K562 (cell line): Measurements from ENCODE around the gene MATR3. TPM values are rescaled to one million over a fixed set of nuclear protein-coding genes. Genes with fewer than 3 reads are reported as not detected.

Source experiments
- ADNP ChIP-seq: fragments of 200-800 bp; sonication (Bioruptor generic); IDR thresholded peaks from 2 replicates; pipeline ENCODE4 v1.6.1; 2016; ENCODE audit warnings: missing genetic modification characterization, missing compliant biosample characterization
- CEBPG ChIP-seq, 3 experiments: fragments of 200-800 bp in 1 of 3; sonication (Bioruptor generic) in 1 of 3; sonication (generic) in 1 of 3; formaldehyde crosslinking in 1 of 3; IDR thresholded peaks in 2 of 3; conservative IDR thresholded peaks in 1 of 3; 2 replicates each; pipeline versions ENCODE4 v1.6.1 to v1.8.0; 2016 to 2022; ENCODE audit warnings: missing compliant biosample characterization in 2 of 3, missing genetic modification characterization in 2 of 3, mild to moderate bottlenecking in 1 of 3, missing genetic modification reagents in 1 of 3
- EHMT2 ChIP-seq: fragments of 450-650 bp; IDR thresholded peaks from 2 replicates; pipeline ENCODE4 v1.6.1; 2018; ENCODE audit warnings: antibody characterized with exemption
- ELF4 ChIP-seq: fragments of 450-650 bp; formaldehyde crosslinking; IDR thresholded peaks from 2 replicates; pipeline ENCODE4 v1.4.0; 2022; ENCODE audit warnings: missing genetic modification characterization
- HNRNPL ChIP-seq: fragments of 200-400 bp; formaldehyde crosslinking; IDR thresholded peaks from 2 replicates; pipeline ENCODE4 v1.6.1; 2017; ENCODE audit warnings: low read depth, mild to moderate bottlenecking, low read length
- HNRNPUL1 ChIP-seq: fragments of 200-400 bp; formaldehyde crosslinking; IDR thresholded peaks from 2 replicates; pipeline ENCODE4 v1.6.1; 2017; ENCODE audit warnings: low read length
- KAT2B ChIP-seq: IDR thresholded peaks from one replicate; pipeline ENCODE4 v1.6.1; 2012; ENCODE audit warnings: low read depth, mild to moderate bottlenecking, control low read depth, inconsistent platforms, low read length, moderate library complexity
- POLR3A ChIP-seq: IDR thresholded peaks from 2 replicates; pipeline ENCODE4 v1.6.1; 2011; ENCODE audit warnings: borderline replicate concordance, mild to moderate bottlenecking, moderate library complexity; ENCODE audit not compliant: insufficient read length, insufficient read depth; ENCODE audit errors: extremely low read depth
- SMAD2 ChIP-seq: fragments of 150-350 bp; IDR thresholded peaks from 2 replicates; pipeline ENCODE4 v1.6.1; 2014; ENCODE audit warnings: low read depth, mild to moderate bottlenecking, low read length
- TEAD1 ChIP-seq, 2 experiments: fragments of 450-650 bp in 1 of 2; sonication (generic) in 1 of 2; formaldehyde crosslinking; IDR thresholded peaks; 2 replicates each; pipeline versions ENCODE4 v1.4.0 to v1.8.0; 2020 to 2022; ENCODE audit warnings: mild to moderate bottlenecking in 2 of 2, missing genetic modification reagents in 1 of 2
- U2AF2 ChIP-seq: fragments of 200-400 bp; formaldehyde crosslinking; optimal IDR thresholded peaks from 2 replicates; pipeline ENCODE3; 2017; ENCODE audit warnings: low read depth, mild to moderate bottlenecking, low read length
- ZC3H8 ChIP-seq: fragments of 450-650 bp; IDR thresholded peaks from 2 replicates; pipeline ENCODE4 v1.6.1; 2017
- ZMIZ1 ChIP-seq, 2 experiments: fragments of 150-350 bp in 1 of 2; IDR thresholded peaks; 2 replicates each; pipeline ENCODE4 v1.6.1; 2012 to 2016; ENCODE audit warnings: low read depth in 2 of 2, low read length in 2 of 2, mild to moderate bottlenecking in 1 of 2, moderate library complexity in 1 of 2
- ZNF140 ChIP-seq: fragments of 250-450 bp; sonication (Bioruptor Pico); IDR thresholded peaks from 2 replicates; pipeline ENCODE4 v1.8.0; 2021; ENCODE audit warnings: moderate library complexity, mild to moderate bottlenecking, inconsistent platforms
- ZNF324 ChIP-seq: fragments of 250-450 bp; sonication (Bioruptor Pico); IDR thresholded peaks from 2 replicates; pipeline ENCODE4 v1.4.0; 2020; ENCODE audit warnings: mild to moderate bottlenecking
- polyA plus RNA-seq, 8 experiments: library from polyadenylated mRNA; depleted of rRNA in 4 of 8; stranded (reverse) in 5 of 8; unstranded in 3 of 8; fragments of >200 nt; fragmentation: Nextera tagmentation in 2 of 8; fragmentation: Illumina TruSeq in 1 of 8; extraction: Ambion mirVana in 2 of 8; extraction: Trizol in 1 of 8; gene quantifications; 2 replicates each; pipeline versions ENCODE4 v1.2.1 to v1.2.3, GENCODE V29; 2011 to 2014; ENCODE audit warnings: inconsistent platforms in 1 of 8, missing spikeins in 1 of 8
- total RNA-seq, 7 experiments: library from RNA; depleted of rRNA in 6 of 7; stranded (reverse); fragments of >200 nt in 6 of 7; fragmentation: Illumina TruSeq in 2 of 7; extraction: Trizol in 2 of 7; gene quantifications; 2 replicates each; pipeline versions ENCODE4 v1.2.1 to v1.2.3, GENCODE V29; 2011 to 2021; ENCODE audit warnings: low replicate concordance in 1 of 7
- TF ChIP-seq, protein P1 (sequence below): fragments of 250-450 bp; sonication (Bioruptor Pico); IDR thresholded peaks from 2 replicates; pipeline ENCODE4 v1.8.0; 2022; ENCODE audit warnings: moderate library complexity, mild to moderate bottlenecking, inconsistent platforms
- TF ChIP-seq, protein P2 (sequence below): sonication (generic); formaldehyde crosslinking; IDR thresholded peaks from 2 replicates; pipeline ENCODE4 v1.8.1; 2023; ENCODE audit warnings: mild to moderate bottlenecking, missing genetic modification reagents

The MATR3 gene
- total and polyA plus RNA-seq, 9 of the 15 experiments (the other 6 are each of a cell fraction or from before 2014, with no cell fraction given): 150 to 425 (median 263) TPM

GRCh38 chr5:139293507-139294373 lies at the start of gene MATR3 (continued):
- TF ChIP-seq SMAD2 (no peak), KAT2B (no peak), CEBPG (CRISPR knock-in tag; IDR thresholded peaks at IDR 0.05) (no peak; the same call in 1 of the 2 replicates), CEBPG (tag; conservative IDR thresholded peaks at IDR 0.05 in 1 of 2, IDR thresholded peaks at IDR 0.05 in 1 of 2) (peak in 1 of 2 experiments; percentile 50; a peak in 1 of 4 replicates), U2AF2 (no peak), TEAD1 (CRISPR knock-in tag; IDR thresholded peaks at IDR 0.05) (peak; percentile 26 to 78; a peak in 3 of 4 replicates), POLR3A (no peak), EHMT2 (no peak), HNRNPUL1 (no peak), HNRNPL (peak; percentile 74), ELF4 (no peak), ZNF140 (CRISPR knock-in tag) (no peak), ADNP (tag) (0 out of 2 replicates have a peak, but pooled peaks have one; percentile 12), ZNF324 (CRISPR knock-in tag) (no peak), ZC3H8 (no peak), ZMIZ1 (IDR thresholded peaks at IDR 0.05; ENCODE audit: low read depth in 2 of 2, low read length in 2 of 2) (no peak; a peak in 1 of 4 replicates)
- TF ChIP-seq, protein P1, sequence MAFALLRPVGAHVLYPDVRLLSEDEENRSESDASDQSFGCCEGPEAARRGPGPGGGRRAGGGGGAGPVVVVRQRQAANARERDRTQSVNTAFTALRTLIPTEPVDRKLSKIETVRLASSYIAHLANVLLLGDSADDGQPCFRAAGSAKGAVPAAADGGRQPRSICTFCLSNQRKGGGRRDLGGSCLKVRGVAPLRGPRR (CRISPR knock-in tag): no peak
- TF ChIP-seq, protein P2, sequence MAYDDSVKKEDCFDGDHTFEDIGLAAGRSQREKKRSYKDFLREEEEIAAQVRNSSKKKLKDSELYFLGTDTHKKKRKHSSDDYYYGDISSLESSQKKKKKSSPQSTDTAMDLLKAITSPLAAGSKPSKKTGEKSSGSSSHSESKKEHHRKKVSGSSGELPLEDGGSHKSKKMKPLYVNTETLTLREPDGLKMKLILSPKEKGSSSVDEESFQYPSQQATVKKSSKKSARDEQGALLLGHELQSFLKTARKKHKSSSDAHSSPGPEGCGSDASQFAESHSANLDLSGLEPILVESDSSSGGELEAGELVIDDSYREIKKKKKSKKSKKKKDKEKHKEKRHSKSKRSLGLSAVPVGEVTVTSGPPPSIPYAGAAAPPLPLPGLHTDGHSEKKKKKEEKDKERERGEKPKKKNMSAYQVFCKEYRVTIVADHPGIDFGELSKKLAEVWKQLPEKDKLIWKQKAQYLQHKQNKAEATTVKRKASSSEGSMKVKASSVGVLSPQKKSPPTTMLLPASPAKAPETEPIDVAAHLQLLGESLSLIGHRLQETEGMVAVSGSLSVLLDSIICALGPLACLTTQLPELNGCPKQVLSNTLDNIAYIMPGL: peak; percentile 94; the same call in 1 of the 2 replicates
